MM.1S (cell line): ENCODE results near the gene EMP1.

Source experiments
- DNase-seq: peaks from one replicate; pipeline ENCODE4 v3.0.0-alpha.2; 2015
- H2AFZ ChIP-seq: fragments of 300-600 bp; sonication (generic); 2 replicates; pipeline ENCODE4 v1.6.0; 2016; ENCODE audit warnings: antibody characterized with exemption, low read length
- H3F3A ChIP-seq: fragments of 300-600 bp; sonication (generic); 2 replicates; pipeline ENCODE4 v1.6.1; 2016; ENCODE audit warnings: mild to moderate bottlenecking, antibody characterized with exemption, low read length, moderate library complexity, mixed read lengths; ENCODE audit not compliant: insufficient read depth
- H3K27ac ChIP-seq: fragments of 300-600 bp; sonication (generic); 2 replicates; pipeline ENCODE4 v1.5.1; 2016; ENCODE audit warnings: mild to moderate bottlenecking, low read length
- H3K27me3 ChIP-seq: fragments of 300-600 bp; sonication (generic); replicated peaks from 2 replicates; pipeline ENCODE4 v1.6.0; 2016; ENCODE audit warnings: low read length; ENCODE audit not compliant: insufficient read depth
- H3K36me3 ChIP-seq: fragments of 300-600 bp; sonication (generic); replicated peaks from 2 replicates; pipeline ENCODE4 v1.6.1; 2016; ENCODE audit warnings: mild to moderate bottlenecking, low read length, mixed read lengths; ENCODE audit not compliant: insufficient read depth
- H3K4me1 ChIP-seq: fragments of 300-600 bp; sonication (generic); 2 replicates; pipeline ENCODE4 v1.6.1; 2016; ENCODE audit warnings: low read length, mixed read lengths
- H3K4me2 ChIP-seq: fragments of 300-600 bp; sonication (generic); 2 replicates; pipeline ENCODE4 v1.6.0; 2016; ENCODE audit warnings: low read depth, low read length
- H3K4me3 ChIP-seq: fragments of 300-600 bp; sonication (generic); 2 replicates; pipeline ENCODE4 v1.5.1; 2016; ENCODE audit warnings: low read length, mixed read lengths
- H3K79me2 ChIP-seq: fragments of 300-600 bp; sonication (generic); 2 replicates; pipeline ENCODE4 v1.6.1; 2016; ENCODE audit warnings: mixed run types, low read length, mixed read lengths
- H3K9ac ChIP-seq: fragments of 300-600 bp; sonication (generic); 2 replicates; pipeline ENCODE4 v1.6.1; 2016; ENCODE audit warnings: low read length, mixed read lengths
- H3K9me2 ChIP-seq: fragments of 300-600 bp; sonication (generic); replicated peaks from 2 replicates; pipeline ENCODE4 v1.6.1; 2016; ENCODE audit warnings: mild to moderate bottlenecking, low read length, mixed read lengths; ENCODE audit not compliant: insufficient read depth
- H3K9me3 ChIP-seq: fragments of 300-600 bp; sonication (generic); replicated peaks from 2 replicates; pipeline ENCODE4 v1.6.1; 2016; ENCODE audit warnings: mild to moderate bottlenecking, low read length, mixed read lengths; ENCODE audit not compliant: insufficient read depth
- H4K20me1 ChIP-seq: fragments of 300-600 bp; sonication (generic); 2 replicates; pipeline ENCODE4 v1.6.1; 2016; ENCODE audit warnings: mild to moderate bottlenecking, low read length, moderate library complexity, mixed read lengths; ENCODE audit not compliant: insufficient read depth
- EZH2 ChIP-seq: fragments of 300-600 bp; sonication (generic); optimal IDR thresholded peaks from 2 replicates; pipeline ENCODE3; 2017; ENCODE audit warnings: low read depth, mild to moderate bottlenecking, antibody characterized with exemption, low read length, mixed read lengths
- EZH2phosphoT487 ChIP-seq: fragments of 300-600 bp; sonication (generic); IDR thresholded peaks from 2 replicates; pipeline ENCODE4 v1.6.1; 2018; ENCODE audit warnings: antibody characterized with exemption, low read length
- TF ChIP-seq, protein P1 (sequence below): fragments of 300-600 bp; sonication (generic); IDR thresholded peaks from 2 replicates; pipeline ENCODE4 v1.5.1; 2016; ENCODE audit warnings: antibody characterized with exemption, low read length, mixed read lengths

EMP1 gene

DNA sequence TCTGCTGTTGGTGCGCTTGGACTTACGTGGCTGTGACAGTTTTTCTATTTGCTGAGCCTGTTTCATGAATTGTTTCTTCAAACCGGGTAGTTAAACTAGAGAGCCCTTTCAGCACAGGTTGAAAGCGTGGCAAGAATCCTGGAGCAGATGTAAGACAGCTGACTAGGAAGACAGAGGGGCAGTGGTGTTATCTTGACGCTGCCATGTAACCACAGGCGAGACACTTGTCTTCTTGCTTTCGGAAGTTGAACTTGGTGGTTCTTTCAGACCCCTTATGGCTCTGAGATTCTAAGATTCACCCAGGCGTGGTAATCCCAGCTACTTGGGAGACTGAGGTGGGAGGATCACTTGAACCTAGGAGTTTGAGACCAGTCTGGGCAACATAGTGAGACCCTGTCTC is 4.3 kb downstream of the EMP1 start:
- DNase-seq: no peak
- Histone ChIP-seq H3K9me3 (no peaks in the 10 kb centered on the region), H3F3A (no peaks in the 10 kb centered on the region), H4K20me1 (no peaks in the 10 kb centered on the region), H3K9me2 (no peaks in the 10 kb centered on the region), H2AFZ (no peak overlapping the region), H3K79me2 (no peaks in the 10 kb centered on the region), H3K27ac (no peak overlapping the region), H3K9ac (no peak overlapping the region), H3K36me3 (no peaks in the 10 kb centered on the region), H3K27me3 (no peaks in the 10 kb centered on the region), H3K4me1 (peaks cover 9% of the 10 kb centered on the region), H3K4me3 (no peak overlapping the region), H3K4me2 (no peak overlapping the region)
- TF ChIP-seq EZH2phosphoT487 (no peak), EZH2 (no peak)
- TF ChIP-seq, protein P1, sequence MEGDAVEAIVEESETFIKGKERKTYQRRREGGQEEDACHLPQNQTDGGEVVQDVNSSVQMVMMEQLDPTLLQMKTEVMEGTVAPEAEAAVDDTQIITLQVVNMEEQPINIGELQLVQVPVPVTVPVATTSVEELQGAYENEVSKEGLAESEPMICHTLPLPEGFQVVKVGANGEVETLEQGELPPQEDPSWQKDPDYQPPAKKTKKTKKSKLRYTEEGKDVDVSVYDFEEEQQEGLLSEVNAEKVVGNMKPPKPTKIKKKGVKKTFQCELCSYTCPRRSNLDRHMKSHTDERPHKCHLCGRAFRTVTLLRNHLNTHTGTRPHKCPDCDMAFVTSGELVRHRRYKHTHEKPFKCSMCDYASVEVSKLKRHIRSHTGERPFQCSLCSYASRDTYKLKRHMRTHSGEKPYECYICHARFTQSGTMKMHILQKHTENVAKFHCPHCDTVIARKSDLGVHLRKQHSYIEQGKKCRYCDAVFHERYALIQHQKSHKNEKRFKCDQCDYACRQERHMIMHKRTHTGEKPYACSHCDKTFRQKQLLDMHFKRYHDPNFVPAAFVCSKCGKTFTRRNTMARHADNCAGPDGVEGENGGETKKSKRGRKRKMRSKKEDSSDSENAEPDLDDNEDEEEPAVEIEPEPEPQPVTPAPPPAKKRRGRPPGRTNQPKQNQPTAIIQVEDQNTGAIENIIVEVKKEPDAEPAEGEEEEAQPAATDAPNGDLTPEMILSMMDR: no peak

DNA sequence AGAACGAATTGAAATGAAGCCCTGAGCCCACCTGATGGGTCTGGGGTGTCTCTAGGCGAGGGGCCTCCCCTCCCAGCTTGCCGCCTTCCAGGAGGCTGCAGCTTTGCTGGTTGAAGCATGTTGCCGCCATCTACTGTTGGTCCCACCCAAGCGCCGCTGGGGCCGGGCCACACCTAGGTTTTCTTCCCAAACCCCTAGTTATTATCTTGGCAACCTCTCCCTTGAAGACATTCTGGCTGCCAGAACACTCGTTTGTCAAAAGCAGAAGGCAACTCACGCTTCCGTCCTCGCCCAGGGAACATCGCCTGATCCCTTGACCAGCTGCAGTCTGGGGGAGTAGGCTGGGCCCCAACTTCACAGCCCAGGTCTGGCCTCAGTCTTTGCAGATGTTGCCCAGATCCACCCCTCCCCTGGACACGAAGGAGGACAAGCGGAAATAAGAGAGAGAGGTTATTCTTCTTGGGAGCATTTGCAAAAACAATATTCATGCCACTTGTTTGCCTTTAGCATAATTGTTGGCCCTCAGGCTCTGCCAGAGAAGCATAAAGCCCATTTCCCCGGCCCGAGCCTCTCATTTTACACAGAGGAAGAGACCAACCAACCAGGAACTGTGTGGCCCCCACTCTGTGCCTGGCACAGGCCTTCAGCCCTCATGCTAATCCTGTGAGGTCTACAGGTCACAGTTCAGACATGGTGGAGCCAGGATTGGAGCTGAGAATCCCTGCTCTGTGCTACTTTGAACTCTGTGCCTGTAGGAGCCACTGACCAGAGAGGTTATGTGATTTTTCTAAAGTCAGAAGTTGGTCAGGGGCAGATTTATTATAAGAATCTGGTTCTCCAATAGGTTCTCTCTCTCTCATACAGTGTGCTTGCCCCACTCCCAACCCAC is 6.8 kb downstream of the EMP1 start:
- H3K4me1 ChIP-seq: no peaks in the 10 kb centered on the region
- no peak overlapping the region for H3K4me2 ChIP-seq
- no peak overlapping the region for H2AFZ ChIP-seq
- no peak overlapping the region for H3K9ac ChIP-seq
- peak; percentile 31 for DNase-seq
- no peak overlapping the region for H3K27ac ChIP-seq
- H3K9me3 ChIP-seq: no peaks in the 10 kb centered on the region
- no peaks in the 10 kb centered on the region for H3K79me2 ChIP-seq
- no peaks in the 10 kb centered on the region for H3K9me2 ChIP-seq
- no peaks in the 10 kb centered on the region for H3K36me3 ChIP-seq
- H3K27me3 ChIP-seq: no peaks in the 10 kb centered on the region
- H4K20me1 ChIP-seq: no peaks in the 10 kb centered on the region
- TF ChIP-seq, protein P1: peak; percentile 34
- no peak for TF ChIP-seq EZH2
- no peak overlapping the region for H3K4me3 ChIP-seq
- no peaks in the 10 kb centered on the region for H3F3A ChIP-seq

DNA sequence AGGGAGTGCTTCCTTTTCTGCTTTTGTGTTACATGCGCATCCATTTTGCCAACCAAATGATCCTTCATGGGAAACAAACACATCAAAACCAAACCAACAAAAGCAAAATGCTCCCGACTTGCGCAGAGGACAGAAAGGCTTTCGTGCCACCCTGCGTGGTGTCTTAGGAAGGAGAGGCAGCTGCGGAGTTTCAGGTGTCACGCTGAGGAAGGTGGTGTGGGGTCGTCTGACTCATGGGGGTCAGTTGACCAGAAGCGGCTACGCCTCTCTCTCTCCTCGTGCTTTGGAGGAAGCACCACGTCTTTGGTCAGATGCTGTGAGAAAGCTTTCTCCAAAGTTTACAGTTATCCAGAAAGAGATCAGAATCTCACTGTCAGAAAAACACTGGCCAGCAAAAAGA is 7.9 kb downstream of the EMP1 start:
- Histone ChIP-seq H3K4me2 (no peak overlapping the region), H3K4me1 (no peaks in the 10 kb centered on the region), H3K36me3 (no peaks in the 10 kb centered on the region), H3K27ac (no peak overlapping the region), H3F3A (no peaks in the 10 kb centered on the region), H3K4me3 (no peak overlapping the region), H3K9me2 (no peaks in the 10 kb centered on the region), H3K9ac (no peak overlapping the region), H4K20me1 (no peaks in the 10 kb centered on the region), H3K9me3 (no peaks in the 10 kb centered on the region), H2AFZ (no peak overlapping the region), H3K27me3 (no peaks in the 10 kb centered on the region), H3K79me2 (no peaks in the 10 kb centered on the region)
- TF ChIP-seq EZH2: no peak
- TF ChIP-seq EZH2phosphoT487: no peak
- no peak for DNase-seq
